ENCODE measurements around the gene HACD2. TPM values are rescaled to one million over a fixed set of nuclear protein-coding genes. Genes with fewer than 3 reads are reported as not detected.

HACD2 gene
- total and polyA plus RNA-seq, 2 experiments from 2014 or later: 27.0 to 41.2 TPM

DNA sequence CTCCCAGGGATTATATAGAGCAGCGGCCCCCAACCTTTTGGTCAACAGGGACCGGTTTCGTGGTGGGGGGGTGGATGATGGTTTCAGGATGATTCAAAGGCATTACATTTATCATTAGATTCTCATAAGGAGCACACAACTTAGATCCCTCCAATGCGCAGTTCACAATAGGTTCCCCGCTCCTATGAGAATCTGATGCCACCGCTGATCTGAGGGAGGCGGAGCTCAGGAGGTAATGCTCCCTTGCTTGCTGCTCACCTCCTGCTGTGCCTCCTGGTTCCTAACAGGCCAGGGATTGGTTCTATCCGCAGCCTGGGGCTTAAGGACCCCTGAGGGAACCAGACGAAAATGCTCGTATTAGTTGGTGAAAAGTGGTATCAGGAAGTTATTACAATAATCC is 1.3 kb upstream of the HACD2 start:
- Histone ChIP-seq H3K27me3 (replicated peaks; ENCODE audit: insufficient read depth) (no peaks in the 10 kb centered on the region), H4K20me1 (ENCODE audit: insufficient read depth) (no peaks in the 10 kb centered on the region), H3K9me3 (ENCODE audit: low read depth) (no peaks in the 10 kb centered on the region), H2AFZ (peak overlapping the region; percentile 96), H3K4me1 (ENCODE audit: insufficient read depth) (peaks cover 35% of the 10 kb centered on the region), H3K4me3 (peak overlapping the region; percentile 91), H3K79me2 (ENCODE audit: insufficient read depth) (peaks cover 60% of the 10 kb centered on the region), H3K9ac (peak overlapping the region; percentile 82), H3K9me2 (ENCODE audit: insufficient read depth) (no peaks in the 10 kb centered on the region), H3F3A (ENCODE audit: insufficient read depth) (peaks cover 21% of the 10 kb centered on the region), H3K36me3 (ENCODE audit: low read depth) (no peaks in the 10 kb centered on the region), H3K27ac (peak overlapping the region; percentile 90), H3K4me2 (ENCODE audit: unreplicated experiment) (peak overlapping the region; percentile 93)
- in situ Hi-C loops (cut with MboI): no loop called here
- 7% methylated on average over 10 of the region's 10 CpGs for WGBS, 2 experiments (ENCODE audit: low coverage in 1 of 2, low lambda C conversion rate in 2 of 2, missing lambda C conversion rate in 2 of 2)
- DNase-seq: peak; percentile 70
- TF ChIP-seq EZH2 (IDR thresholded peaks at IDR 0.05; ENCODE audit: insufficient read depth, poor library complexity, severe bottlenecking): no peak
- no peak for TF ChIP-seq EZH2phosphoT487 (IDR thresholded peaks at IDR 0.05; ENCODE audit: insufficient read depth, low read depth)

DNA sequence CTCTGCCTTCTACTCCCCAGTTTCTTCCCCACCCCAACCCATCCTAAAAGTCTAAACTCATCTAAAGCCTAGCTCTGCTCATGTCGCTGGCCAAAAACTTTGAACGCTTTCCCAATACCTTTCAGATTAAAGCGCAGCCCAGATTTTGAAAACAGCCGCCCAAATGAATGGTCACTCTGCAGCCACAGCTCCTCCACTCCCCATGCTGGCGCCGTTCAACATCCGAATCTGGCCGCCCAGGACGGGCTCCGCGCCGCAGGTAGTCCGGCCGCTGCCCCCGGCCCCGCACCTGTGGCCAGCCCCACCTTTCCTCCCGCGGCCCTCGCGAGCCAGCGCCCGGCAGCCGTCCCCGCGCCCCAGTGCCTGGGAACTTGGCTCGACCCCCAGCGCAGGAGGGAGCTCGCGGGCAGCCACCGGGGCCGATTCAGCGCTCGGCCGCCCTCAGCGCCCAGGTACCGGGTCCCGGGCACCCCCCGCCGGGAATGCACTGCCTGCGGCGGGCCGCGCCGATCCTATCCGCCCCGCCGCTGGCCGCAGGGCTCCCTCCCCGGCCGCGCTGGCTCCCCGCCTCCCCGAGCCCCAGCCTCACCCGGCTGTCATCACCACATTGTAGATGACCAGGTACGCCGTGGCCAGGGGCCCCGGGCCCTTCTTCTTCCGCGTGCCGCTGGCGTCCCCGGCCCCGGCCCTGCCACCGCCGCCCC is 417 bp downstream of the HACD2 start:
- H3K9ac ChIP-seq: peak overlapping the region; percentile 76
- H3K4me1 ChIP-seq (ENCODE audit: insufficient read depth): peaks cover 35% of the 10 kb centered on the region
- H3K4me2 ChIP-seq (ENCODE audit: unreplicated experiment): peak overlapping the region; percentile 90
- no peak for TF ChIP-seq EZH2phosphoT487 (IDR thresholded peaks at IDR 0.05; ENCODE audit: insufficient read depth, low read depth)
- TF ChIP-seq EZH2 (IDR thresholded peaks at IDR 0.05; ENCODE audit: insufficient read depth, poor library complexity, severe bottlenecking): no peak
- peak; percentile 66 for DNase-seq
- no peaks in the 10 kb centered on the region for H3K9me3 ChIP-seq (ENCODE audit: low read depth)
- H3K27me3 ChIP-seq (replicated peaks; ENCODE audit: insufficient read depth): no peaks in the 10 kb centered on the region
- peak overlapping the region; percentile 91 for H3K4me3 ChIP-seq
- in situ Hi-C loops (cut with MboI): no loop called here
- peak overlapping the region; percentile 18; the same call in 1 of the 2 replicates for H3K27ac ChIP-seq
- peaks cover 21% of the 10 kb centered on the region for H3F3A ChIP-seq (ENCODE audit: insufficient read depth)
- H3K36me3 ChIP-seq (ENCODE audit: low read depth): no peaks in the 10 kb centered on the region
- peak overlapping the region; percentile 83 for H2AFZ ChIP-seq
- no peaks in the 10 kb centered on the region for H3K9me2 ChIP-seq (ENCODE audit: insufficient read depth)
- H4K20me1 ChIP-seq (ENCODE audit: insufficient read depth): no peaks in the 10 kb centered on the region
- peaks cover 55% of the 10 kb centered on the region for H3K79me2 ChIP-seq (ENCODE audit: insufficient read depth)
- WGBS, 2 experiments (ENCODE audit: low coverage in 1 of 2, low lambda C conversion rate in 2 of 2, missing lambda C conversion rate in 2 of 2): 3% methylated on average over 33 to 39 of the region's 65 CpGs

DNA sequence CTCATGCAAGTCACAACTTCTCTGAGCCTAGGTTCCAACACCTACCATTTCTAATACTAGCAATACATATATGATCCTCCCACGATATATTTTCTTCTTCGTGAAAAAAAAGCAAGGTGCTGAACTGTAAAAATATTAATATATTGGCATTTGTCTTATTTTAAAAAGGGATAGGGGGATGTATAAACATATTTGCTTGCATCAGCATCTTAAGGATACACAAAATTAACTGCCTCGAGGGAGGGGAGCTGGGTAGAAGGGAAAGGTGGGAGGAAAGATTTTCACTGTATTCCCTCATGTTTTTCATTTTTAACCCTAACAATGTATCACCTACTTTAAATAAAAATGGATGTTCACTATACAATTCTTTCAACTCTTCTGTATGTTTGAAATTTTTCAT is 1.3 kb downstream of the HACD2 start:
- Histone ChIP-seq H3F3A (ENCODE audit: insufficient read depth) (peaks cover 21% of the 10 kb centered on the region), H3K9me3 (ENCODE audit: low read depth) (no peaks in the 10 kb centered on the region), H3K9ac (peak overlapping the region; percentile 76), H3K36me3 (ENCODE audit: low read depth) (no peaks in the 10 kb centered on the region), H3K4me1 (ENCODE audit: insufficient read depth) (peaks cover 35% of the 10 kb centered on the region), H3K27me3 (replicated peaks; ENCODE audit: insufficient read depth) (no peaks in the 10 kb centered on the region), H3K9me2 (ENCODE audit: insufficient read depth) (no peaks in the 10 kb centered on the region), H3K4me2 (ENCODE audit: unreplicated experiment) (peak overlapping the region; percentile 90), H4K20me1 (ENCODE audit: insufficient read depth) (no peaks in the 10 kb centered on the region), H3K4me3 (peak overlapping the region; percentile 91), H2AFZ (peak overlapping the region; percentile 83), H3K79me2 (ENCODE audit: insufficient read depth) (peaks cover 47% of the 10 kb centered on the region), H3K27ac (no peak overlapping the region)
- DNase-seq: no peak
- TF ChIP-seq EZH2 (IDR thresholded peaks at IDR 0.05; ENCODE audit: insufficient read depth, poor library complexity, severe bottlenecking) (no peak), EZH2phosphoT487 (IDR thresholded peaks at IDR 0.05; ENCODE audit: insufficient read depth, low read depth) (no peak)
- 71 to 76% methylated on average over 3 of the region's 3 CpGs for WGBS, 2 experiments (ENCODE audit: low coverage in 1 of 2, low lambda C conversion rate in 2 of 2, missing lambda C conversion rate in 2 of 2)
- in situ Hi-C loops (cut with MboI): no loop called here

DNA sequence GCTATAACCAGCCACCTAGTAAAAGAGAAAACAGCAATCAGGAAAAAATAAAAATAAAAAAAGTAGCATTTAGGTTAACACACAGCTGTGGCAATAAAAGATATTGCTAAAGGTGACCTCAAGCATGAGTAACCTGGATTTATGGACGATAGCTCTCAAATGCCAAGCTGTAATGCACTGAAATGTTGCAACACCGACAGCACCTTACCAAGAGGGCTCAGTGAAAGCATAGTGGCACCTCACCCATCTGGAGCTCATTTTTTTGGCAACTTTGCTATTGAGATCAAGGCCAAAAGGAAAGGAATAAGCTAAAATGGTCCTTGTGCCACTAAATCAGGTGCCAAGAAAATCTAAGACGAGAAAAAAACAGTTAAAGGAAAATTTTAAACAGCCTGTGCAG is 2.5 kb downstream of the HACD2 start:
- Histone ChIP-seq H3K4me2 (ENCODE audit: unreplicated experiment) (no peak overlapping the region), H3K79me2 (ENCODE audit: insufficient read depth) (peaks cover 37% of the 10 kb centered on the region), H3K9me3 (ENCODE audit: low read depth) (no peaks in the 10 kb centered on the region), H3F3A (ENCODE audit: insufficient read depth) (peaks cover 21% of the 10 kb centered on the region), H3K27ac (no peak overlapping the region), H3K4me3 (no peak overlapping the region), H3K27me3 (replicated peaks; ENCODE audit: insufficient read depth) (no peaks in the 10 kb centered on the region), H2AFZ (no peak overlapping the region), H3K9me2 (ENCODE audit: insufficient read depth) (no peaks in the 10 kb centered on the region), H3K4me1 (ENCODE audit: insufficient read depth) (peaks cover 30% of the 10 kb centered on the region), H4K20me1 (ENCODE audit: insufficient read depth) (no peaks in the 10 kb centered on the region), H3K36me3 (ENCODE audit: low read depth) (no peaks in the 10 kb centered on the region), H3K9ac (no peak overlapping the region)
- in situ Hi-C loops (cut with MboI): no loop called here
- 71 to 75% methylated on average over 3 of the region's 3 CpGs for WGBS, 2 experiments (ENCODE audit: low coverage in 1 of 2, low lambda C conversion rate in 2 of 2, missing lambda C conversion rate in 2 of 2)
- DNase-seq: no peak
- no peak for TF ChIP-seq EZH2 (IDR thresholded peaks at IDR 0.05; ENCODE audit: insufficient read depth, poor library complexity, severe bottlenecking)
- TF ChIP-seq EZH2phosphoT487 (IDR thresholded peaks at IDR 0.05; ENCODE audit: insufficient read depth, low read depth): no peak

Data from GM23248 (cell line).